Endothelial cell of umbilical vein (primary cell): ENCODE measurements around the gene NFE2L1.
"Not testable (repeated sequence)": the region's sequence is repeated elsewhere in the genome, so short reads cannot be mapped to it uniquely, and the experiment has no call there.

ENCODE experiments used
- EZH2 ChIP-seq: IDR thresholded peaks from 2 replicates; pipeline ENCODE4 v1.6.1; 2012; ENCODE audit warnings: borderline replicate concordance, low read depth, mild to moderate bottlenecking, moderate library complexity, low read length, inconsistent platforms; ENCODE audit not compliant: severe bottlenecking
- JUN ChIP-seq: IDR thresholded peaks from 2 replicates; pipeline ENCODE4 v1.6.1; 2011; ENCODE audit warnings: borderline replicate concordance, low read depth; ENCODE audit not compliant: insufficient read length, insufficient read depth
- MYC ChIP-seq: IDR thresholded peaks from one replicate; pipeline ENCODE4 v1.6.1; 2011; ENCODE audit warnings: mild to moderate bottlenecking, low read depth, low read length
- POLR2A ChIP-seq: IDR thresholded peaks from 2 replicates; pipeline ENCODE4 v1.6.1; 2012; ENCODE audit warnings: low read depth, mild to moderate bottlenecking, control low read depth, low read length
- TF ChIP-seq, protein P1 (sequence below), 2 donors: IDR thresholded peaks; 1 replicate in 1 of 2; 2 replicates in 1 of 2; pipeline ENCODE4 v1.5.1; 2011; ENCODE audit warnings: low read length in 2 of 2, mild to moderate bottlenecking in 2 of 2, moderate library complexity in 2 of 2, control low read depth in 1 of 2, inconsistent platforms in 1 of 2, low read depth in 1 of 2; ENCODE audit not compliant: insufficient read depth in 1 of 2; ENCODE audit errors: extremely low read depth in 1 of 2

DNA sequence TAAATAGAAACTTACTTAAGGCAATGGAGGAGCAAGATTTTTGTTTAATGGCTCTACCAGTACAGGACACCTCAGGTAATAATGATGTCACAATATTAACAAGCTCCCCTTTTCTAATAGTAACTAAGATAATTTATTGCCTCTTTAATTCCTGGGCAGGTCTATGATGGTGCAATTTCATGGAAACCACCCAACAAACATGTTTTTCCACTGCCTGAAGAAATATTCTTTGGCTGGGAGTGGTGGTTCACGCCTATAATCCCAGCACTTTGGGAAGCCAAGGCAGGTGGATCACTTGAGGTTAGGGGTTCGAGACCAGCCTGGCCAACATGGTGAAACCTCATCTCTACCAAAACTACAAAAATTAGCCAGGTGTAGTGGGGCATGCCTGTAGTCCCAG, 19.6 kb downstream of the NFE2L1 start:
- not testable (repeated sequence) for TF ChIP-seq POLR2A, JUN, MYC, EZH2
- TF ChIP-seq, protein P1, sequence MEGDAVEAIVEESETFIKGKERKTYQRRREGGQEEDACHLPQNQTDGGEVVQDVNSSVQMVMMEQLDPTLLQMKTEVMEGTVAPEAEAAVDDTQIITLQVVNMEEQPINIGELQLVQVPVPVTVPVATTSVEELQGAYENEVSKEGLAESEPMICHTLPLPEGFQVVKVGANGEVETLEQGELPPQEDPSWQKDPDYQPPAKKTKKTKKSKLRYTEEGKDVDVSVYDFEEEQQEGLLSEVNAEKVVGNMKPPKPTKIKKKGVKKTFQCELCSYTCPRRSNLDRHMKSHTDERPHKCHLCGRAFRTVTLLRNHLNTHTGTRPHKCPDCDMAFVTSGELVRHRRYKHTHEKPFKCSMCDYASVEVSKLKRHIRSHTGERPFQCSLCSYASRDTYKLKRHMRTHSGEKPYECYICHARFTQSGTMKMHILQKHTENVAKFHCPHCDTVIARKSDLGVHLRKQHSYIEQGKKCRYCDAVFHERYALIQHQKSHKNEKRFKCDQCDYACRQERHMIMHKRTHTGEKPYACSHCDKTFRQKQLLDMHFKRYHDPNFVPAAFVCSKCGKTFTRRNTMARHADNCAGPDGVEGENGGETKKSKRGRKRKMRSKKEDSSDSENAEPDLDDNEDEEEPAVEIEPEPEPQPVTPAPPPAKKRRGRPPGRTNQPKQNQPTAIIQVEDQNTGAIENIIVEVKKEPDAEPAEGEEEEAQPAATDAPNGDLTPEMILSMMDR (IDR thresholded peaks at IDR 0.05; ENCODE audit: extremely low read depth in 1 of 2, insufficient read depth in 1 of 2, low read depth in 1 of 2, low read length in 2 of 2) = not testable (repeated sequence)
